GM12892 (cell line): ENCODE results near the gene SMIM29.

ENCODE experiments used
- POLR2A ChIP-seq: IDR thresholded peaks from 2 replicates; pipeline ENCODE4 v1.6.1; 2011; ENCODE audit warnings: low read depth, low read length, control low read depth
- POLR2AphosphoS5 ChIP-seq: IDR thresholded peaks from 2 replicates; pipeline ENCODE4 v1.6.1; 2011; ENCODE audit warnings: low read depth, low read length, control low read depth
- TAF1 ChIP-seq: IDR thresholded peaks from 2 replicates; pipeline ENCODE4 v1.6.1; 2011; ENCODE audit warnings: low read depth, mild to moderate bottlenecking, control low read depth, low read length, borderline replicate concordance

DNA sequence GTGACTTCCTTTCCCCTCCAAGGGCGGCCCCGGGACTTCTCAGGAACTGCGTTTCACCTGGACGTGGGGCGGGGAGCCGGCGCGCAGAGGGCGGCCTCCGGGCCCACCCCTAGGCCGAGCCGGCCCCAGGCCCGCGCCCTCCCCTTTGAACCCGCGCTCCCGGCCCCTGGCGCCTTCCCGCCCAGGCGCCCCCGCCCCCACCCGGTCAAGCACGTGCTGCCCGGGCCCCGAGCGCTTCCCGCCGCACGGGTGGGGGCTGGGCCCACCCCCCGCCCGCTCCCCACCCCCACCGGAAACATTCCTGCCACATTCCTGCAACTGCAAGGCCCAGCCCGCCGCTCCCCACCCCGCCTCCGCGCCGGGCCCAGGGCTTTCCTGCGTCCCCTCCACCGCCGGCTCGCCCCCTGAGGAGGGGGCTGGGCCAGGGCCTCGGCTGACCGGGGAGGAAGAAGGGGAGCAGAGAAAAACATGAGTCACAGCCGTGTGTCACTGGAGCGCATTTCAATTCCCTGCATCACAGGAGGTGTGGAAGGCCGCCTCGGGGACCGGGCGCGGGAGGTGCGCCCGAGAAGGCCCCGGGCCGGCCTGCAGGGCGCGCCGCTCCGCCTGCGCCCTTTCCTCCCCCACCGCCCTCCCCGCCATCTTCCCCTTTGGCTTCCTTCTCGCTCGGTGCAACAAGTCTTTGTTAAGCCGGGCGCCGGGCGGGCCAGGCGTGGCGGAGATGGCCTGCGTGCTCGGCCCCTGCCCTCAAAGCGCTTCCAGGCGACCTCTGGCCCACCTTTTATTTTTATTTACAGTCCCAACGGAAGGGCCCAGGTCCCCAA, 13.3 kb downstream of the SMIM29 start:
- no peak for TF ChIP-seq POLR2AphosphoS5
- peak; percentile 28; the same call in 1 of the 2 replicates for TF ChIP-seq POLR2A
- TF ChIP-seq TAF1, result no peak
